Astrocyte (in vitro differentiated cells and primary cell): ENCODE results near the gene RAB40A. TPM values are rescaled to one million over a fixed set of nuclear protein-coding genes. Genes with fewer than 3 reads are reported as not detected.
"Not testable (repeated sequence)": the region's sequence is repeated elsewhere in the genome, so short reads cannot be mapped to it uniquely, and the experiment has no call there.

Experiments used
- DNase-seq: peaks from one replicate; pipeline ENCODE4 v3.0.0-alpha.2; 2010; ENCODE audit warnings: low read depth
- FAIRE-seq: peaks from 2 replicates; lab custom pipeline; 2011; peaks lifted over from hg19 to GRCh38; lab: Jason Lieb, UNC
- H2AFZ ChIP-seq: 2 replicates; pipeline ENCODE4 v1.6.0; 2012; ENCODE audit warnings: low read depth, low read length, inconsistent platforms
- H3K27ac ChIP-seq: 2 replicates; pipeline ENCODE4 v1.5.1; 2011; ENCODE audit warnings: low read depth, low read length, inconsistent platforms
- H3K27me3 ChIP-seq: 2 replicates; pipeline ENCODE4 v1.6.0; 2011; ENCODE audit warnings: low read length, inconsistent platforms; ENCODE audit not compliant: insufficient read depth
- H3K36me3 ChIP-seq: 2 replicates; pipeline ENCODE4 v1.5.1; 2011; ENCODE audit warnings: low read length, inconsistent platforms; ENCODE audit not compliant: insufficient read depth
- H3K4me1 ChIP-seq: 2 replicates; pipeline ENCODE4 v1.5.1; 2011; ENCODE audit warnings: low read length, inconsistent platforms; ENCODE audit not compliant: insufficient read depth
- H3K4me2 ChIP-seq: 2 replicates; pipeline ENCODE4 v1.6.0; 2012; ENCODE audit warnings: low read length, inconsistent platforms
- H3K4me3 ChIP-seq: 2 replicates; pipeline ENCODE4 v1.5.1; 2011; ENCODE audit warnings: low read depth, mild to moderate bottlenecking, low read length, inconsistent platforms; ENCODE audit not compliant: insufficient read depth
- H3K79me2 ChIP-seq: 2 replicates; pipeline ENCODE4 v1.6.0; 2012; ENCODE audit warnings: mild to moderate bottlenecking, low read length, inconsistent platforms; ENCODE audit not compliant: insufficient read depth
- H3K9ac ChIP-seq: 2 replicates; pipeline ENCODE4 v1.6.0; 2012; ENCODE audit warnings: mild to moderate bottlenecking, low read length, inconsistent platforms
- H3K9me3 ChIP-seq: 2 replicates; pipeline ENCODE4 v1.5.1; 2012; ENCODE audit warnings: low read depth, mild to moderate bottlenecking, low read length, inconsistent platforms; ENCODE audit not compliant: insufficient read depth
- H4K20me1 ChIP-seq: 2 replicates; pipeline ENCODE4 v1.6.0; 2012; ENCODE audit warnings: low read length, inconsistent platforms; ENCODE audit not compliant: insufficient read depth
- H3K27ac Mint-ChIP-seq: one replicate; pipeline ENCODE4 v1.8.0; 2021; ENCODE audit warnings: mild to moderate bottlenecking, mixed read lengths; ENCODE audit not compliant: unreplicated experiment
- H3K27me3 Mint-ChIP-seq: one replicate; pipeline ENCODE4 v1.8.0; 2021; ENCODE audit warnings: low read depth, mixed read lengths; ENCODE audit not compliant: unreplicated experiment
- H3K36me3 Mint-ChIP-seq: one replicate; pipeline ENCODE4 v1.8.0; 2021; ENCODE audit warnings: low read depth, mixed read lengths; ENCODE audit not compliant: unreplicated experiment
- H3K4me1 Mint-ChIP-seq: one replicate; pipeline ENCODE4 v1.8.0; 2021; ENCODE audit warnings: low read depth, mixed read lengths; ENCODE audit not compliant: unreplicated experiment
- H3K4me3 Mint-ChIP-seq: one replicate; pipeline ENCODE4 v1.8.0; 2021; ENCODE audit warnings: mild to moderate bottlenecking, moderate library complexity, mixed read lengths; ENCODE audit not compliant: unreplicated experiment
- H3K9me3 Mint-ChIP-seq: one replicate; pipeline ENCODE4 v1.8.0; 2021; ENCODE audit warnings: mild to moderate bottlenecking, mixed read lengths; ENCODE audit not compliant: unreplicated experiment
- CTCF ChIP-seq: IDR thresholded peaks from 2 replicates; pipeline ENCODE4 v1.5.1; 2011; ENCODE audit warnings: low read depth, mild to moderate bottlenecking, inconsistent platforms, low read length, moderate library complexity; ENCODE audit not compliant: insufficient read depth
- EZH2 ChIP-seq: IDR thresholded peaks from 2 replicates; pipeline ENCODE4 v1.6.1; 2012; ENCODE audit warnings: mild to moderate bottlenecking, low read length, inconsistent platforms; ENCODE audit not compliant: insufficient read depth
- total RNA-seq: library from RNA; stranded (reverse); gene quantifications from 2 replicates; pipeline ENCODE4 v1.2.1, GENCODE V29; 2021

Gene RAB40A
- total RNA-seq, 1 donor from 2014 or later: 0.07 TPM

GRCh38 chrX:103461156-103461555, 58.1 kb downstream of the RAB40A start:
- Histone ChIP-seq H3K79me2 (no peaks in the 10 kb centered on the region), H3K4me1 (peaks cover 4% of the 10 kb centered on the region), H3K4me3 (no peak overlapping the region), H3K9me3 (no peaks in the 10 kb centered on the region), H3K9ac (no peak overlapping the region), H4K20me1 (no peaks in the 10 kb centered on the region), H3K27ac (no peak overlapping the region), H3K27me3 (no peaks in the 10 kb centered on the region), H2AFZ (no peak overlapping the region), H3K36me3 (no peaks in the 10 kb centered on the region), H3K4me2 (no peak overlapping the region)
- FAIRE-seq (no peak), DNase-seq (no peak)
- Mint-ChIP-seq H3K9me3 (no peaks in the 10 kb centered on the region), H3K27me3 (no peaks in the 10 kb centered on the region), H3K27ac (no peak overlapping the region), H3K4me1 (peaks cover 9% of the 10 kb centered on the region), H3K36me3 (no peaks in the 10 kb centered on the region), H3K4me3 (no peak overlapping the region)
- TF ChIP-seq CTCF (no peak), EZH2 (no peak)

DNA sequence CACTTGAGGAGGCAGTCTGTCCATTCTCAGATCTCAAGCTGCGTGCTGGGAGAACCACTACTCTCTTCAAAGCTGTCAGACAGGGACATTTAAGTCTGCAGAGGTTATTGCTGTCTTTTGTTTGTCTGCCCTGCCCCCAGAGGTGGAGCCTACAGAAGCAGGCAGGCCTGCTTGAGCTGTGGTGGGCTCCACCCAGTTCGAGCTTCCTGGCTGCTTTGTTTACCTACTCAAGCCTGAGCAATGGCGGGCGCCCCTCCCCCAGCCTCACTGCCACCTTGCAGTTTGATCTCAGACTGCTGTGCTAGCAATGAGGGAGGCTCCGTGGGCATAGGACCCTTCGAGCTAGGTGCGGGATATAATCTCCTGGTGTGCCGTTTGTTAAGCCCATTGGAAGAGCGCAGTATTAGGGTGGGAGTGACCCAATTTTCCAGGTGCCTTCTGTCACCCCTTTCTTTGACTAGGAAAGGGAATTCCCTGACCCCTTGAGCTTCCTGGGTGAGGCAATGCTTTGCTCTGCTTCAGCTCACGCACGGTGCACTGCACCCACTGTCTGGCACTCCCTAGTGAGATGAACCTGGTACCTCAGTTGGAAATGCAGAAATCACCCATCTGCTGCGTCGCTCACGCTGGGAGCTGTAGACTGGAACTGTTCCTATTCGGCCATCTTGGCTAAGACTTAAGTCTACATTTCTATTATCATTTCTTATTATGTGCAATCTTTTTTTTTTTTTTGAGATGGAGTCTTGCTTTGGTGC, 59.1 kb downstream of the RAB40A start:
- not testable (repeated sequence) for H3K4me2 ChIP-seq, H3K79me2 ChIP-seq, FAIRE-seq, DNase-seq, H3K4me3 Mint-ChIP-seq, H3K4me1 ChIP-seq, H3K27ac ChIP-seq, H3K4me3 ChIP-seq, H2AFZ ChIP-seq, H3K27me3 Mint-ChIP-seq, H3K27ac Mint-ChIP-seq, H3K27me3 ChIP-seq, H3K9me3 Mint-ChIP-seq, H3K9ac ChIP-seq, H3K36me3 Mint-ChIP-seq, H4K20me1 ChIP-seq, H3K9me3 ChIP-seq, H3K4me1 Mint-ChIP-seq, H3K36me3 ChIP-seq

GRCh38 chrX:103453655-103454054, 65.6 kb downstream of the RAB40A start:
- H3K4me1 ChIP-seq: no peaks in the 10 kb centered on the region
- FAIRE-seq (peak; percentile 98), DNase-seq (peak; percentile 83)
- no peaks in the 10 kb centered on the region for H3K36me3 ChIP-seq
- peak overlapping the region; percentile 85 for H3K27ac ChIP-seq
- H2AFZ ChIP-seq: no peak overlapping the region
- H3K4me3 ChIP-seq: no peak overlapping the region
- no peaks in the 10 kb centered on the region for H3K27me3 ChIP-seq
- no peak for TF ChIP-seq EZH2
- TF ChIP-seq CTCF: no peak
- peaks cover 2% of the 10 kb centered on the region for H3K9me3 Mint-ChIP-seq
- H3K4me1 Mint-ChIP-seq: no peaks in the 10 kb centered on the region
- no peak overlapping the region for H3K27ac Mint-ChIP-seq
- peak overlapping the region; percentile 25 for H3K4me2 ChIP-seq
- H3K27me3 Mint-ChIP-seq: no peaks in the 10 kb centered on the region
- no peaks in the 10 kb centered on the region for H4K20me1 ChIP-seq
- no peaks in the 10 kb centered on the region for H3K9me3 ChIP-seq
- H3K4me3 Mint-ChIP-seq: no peak overlapping the region
- no peaks in the 10 kb centered on the region for H3K36me3 Mint-ChIP-seq
- H3K9ac ChIP-seq: peak overlapping the region; percentile 52
- H3K79me2 ChIP-seq: no peaks in the 10 kb centered on the region

Other genes with a start within 250 kb of the RAB40A start
- gene TCEAL5, start 242.7 kb downstream of the RAB40A start, total RNA-seq: 0.36 TPM in 1 of 2 replicates, not detected in the other
- 10.0 and 12.6 TPM in 2 replicates for gene BEX2, start 208.5 kb downstream of the RAB40A start, total RNA-seq
- 7.6 and 9.4 TPM in 2 replicates for gene TCEAL7, start 189.2 kb downstream of the RAB40A start, total RNA-seq
- gene TCEAL9, start 163.0 kb downstream of the RAB40A start, total RNA-seq: 69.0 and 70.5 TPM in 2 replicates
- 221 and 241 TPM in 2 replicates for gene BEX3, start 143.0 kb downstream of the RAB40A start, total RNA-seq
- gene TCEAL4, start 66.0 kb upstream of the RAB40A start, total RNA-seq: 49.9 and 51.3 TPM in 2 replicates
- gene TCEAL3, start 88.5 kb upstream of the RAB40A start, total RNA-seq: 13.5 and 15.2 TPM in 2 replicates
- gene TCEAL1, start 109.5 kb upstream of the RAB40A start, total RNA-seq: 9.6 and 12.3 TPM in 2 replicates
- gene MORF4L2, start 167.2 kb upstream of the RAB40A start, total RNA-seq: 514 and 533 TPM in 2 replicates
- 0.43 TPM in 1 of 2 replicates, not detected in the other for gene TMEM31, start 191.4 kb upstream of the RAB40A start, total RNA-seq